Measurements from ENCODE around the gene MEGF11.

DNA sequence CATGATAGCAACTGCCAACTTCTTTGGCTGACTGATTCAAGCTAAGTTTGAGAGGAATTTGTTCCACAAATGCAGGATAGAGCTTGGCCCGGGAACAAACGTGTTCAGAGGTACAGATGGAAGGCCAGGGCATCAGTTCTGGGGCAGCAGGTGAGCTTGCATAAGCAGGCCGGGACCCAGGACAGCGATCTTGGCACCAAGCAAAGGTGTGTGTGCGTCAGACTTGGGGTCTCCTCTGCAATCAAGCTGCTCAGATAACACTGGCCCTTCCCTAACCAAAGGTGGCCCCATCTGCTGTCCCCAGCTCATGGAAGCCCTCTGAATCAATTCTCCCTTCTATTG lies 155.6 kb downstream of the MEGF11 start:
- no peak for TF ChIP-seq CTCF (conservative IDR thresholded peaks at IDR 0.05; ENCODE audit: low read length)
- TF ChIP-seq EZH2phosphoT487 (IDR thresholded peaks at IDR 0.05; ENCODE audit: borderline replicate concordance) = no peak
